Osteoblast (primary cell): ENCODE measurements around the gene MUC21. TPM values are rescaled to one million over a fixed set of nuclear protein-coding genes. Genes with fewer than 3 reads are reported as not detected.

Experiments
- DNase-seq: peaks from one replicate; pipeline ENCODE4 v3.0.0; 2011; ENCODE audit warnings: low spot score, mixed read lengths; ENCODE audit not compliant: insufficient read length; ENCODE audit errors: missing footprints
- H2AFZ ChIP-seq: 2 replicates; pipeline ENCODE4 v1.6.0; 2011; ENCODE audit warnings: mild to moderate bottlenecking, low read length
- H3K27ac ChIP-seq: 2 replicates; pipeline ENCODE4 v1.5.1; 2011; ENCODE audit warnings: mild to moderate bottlenecking, low read depth, low read length, moderate library complexity
- H3K27me3 ChIP-seq: 2 replicates; pipeline ENCODE4 v1.6.0; 2012; ENCODE audit warnings: mild to moderate bottlenecking, control low read depth, inconsistent platforms, low read length, moderate library complexity; ENCODE audit not compliant: insufficient read depth
- H3K36me3 ChIP-seq: 2 replicates; pipeline ENCODE4 v1.5.1; 2011; ENCODE audit warnings: mild to moderate bottlenecking, low read length, control low read depth, moderate library complexity; ENCODE audit not compliant: insufficient read depth
- H3K4me1 ChIP-seq: 2 replicates; pipeline ENCODE4 v1.5.1; 2011; ENCODE audit warnings: mild to moderate bottlenecking, low read length, control low read depth, moderate library complexity; ENCODE audit not compliant: insufficient read depth
- H3K4me2 ChIP-seq: 2 replicates; pipeline ENCODE4 v1.6.0; 2011; ENCODE audit warnings: mild to moderate bottlenecking, low read length; ENCODE audit not compliant: insufficient read depth
- H3K4me3 ChIP-seq: fragments of 200-600 bp; sonication (generic); 3 replicates; pipeline ENCODE4 v1.5.1; 2012; ENCODE audit warnings: mild to moderate bottlenecking, low read length, inconsistent platforms; ENCODE audit not compliant: insufficient read depth
- H3K79me2 ChIP-seq: 2 replicates; pipeline ENCODE4 v1.6.0; 2012; ENCODE audit warnings: mild to moderate bottlenecking, low read length, control low read depth, inconsistent platforms; ENCODE audit not compliant: insufficient read depth
- H3K9me3 ChIP-seq: 2 replicates; pipeline ENCODE4 v1.5.1; 2011; ENCODE audit warnings: low read depth, low read length, control low read depth
- H4K20me1 ChIP-seq: 2 replicates; pipeline ENCODE4 v1.6.0; 2012; ENCODE audit warnings: mild to moderate bottlenecking, low read length, control low read depth; ENCODE audit not compliant: insufficient read depth
- CTCF ChIP-seq: IDR thresholded peaks from 2 replicates; pipeline ENCODE4 v1.5.1; 2011; ENCODE audit warnings: mild to moderate bottlenecking, low read depth, low read length, moderate library complexity; ENCODE audit errors: extremely low read depth
- total RNA-seq: library from RNA; depleted of rRNA; stranded (reverse); fragments of >200 nt; gene quantifications from 2 replicates; pipeline ENCODE4 v1.2.3, GENCODE V29; 2012

The MUC21 gene
- total RNA-seq, 1 donor = not detected

- no peaks in the 10 kb centered on the region for H3K79me2 ChIP-seq
- no peak overlapping the region for H2AFZ ChIP-seq
- H3K4me1 ChIP-seq = peaks cover 14% of the 10 kb centered on the region
- H3K4me2 ChIP-seq = peak overlapping the region; percentile 26
- no peak overlapping the region for H3K4me3 ChIP-seq
- H3K9me3 ChIP-seq = no peaks in the 10 kb centered on the region
- H3K27me3 ChIP-seq = peaks cover 3% of the 10 kb centered on the region
- no peaks in the 10 kb centered on the region for H4K20me1 ChIP-seq
- DNase-seq = no peak
- peak overlapping the region; percentile 1 for H3K27ac ChIP-seq
- no peak for TF ChIP-seq CTCF
- no peaks in the 10 kb centered on the region for H3K36me3 ChIP-seq
These were observed 53.7 kb downstream of the MUC21 start for GRCh38 chr6:31037169-31037568.

- no peaks in the 10 kb centered on the region for H3K9me3 ChIP-seq
- peaks cover 3% of the 10 kb centered on the region for H3K27me3 ChIP-seq
- peak overlapping the region; percentile 26 for H3K4me2 ChIP-seq
- peak overlapping the region; percentile 41 for H3K27ac ChIP-seq
- peak; percentile 93 for DNase-seq
- H2AFZ ChIP-seq = no peak overlapping the region
- no peak for TF ChIP-seq CTCF
- no peaks in the 10 kb centered on the region for H4K20me1 ChIP-seq
- H3K4me1 ChIP-seq = peaks cover 14% of the 10 kb centered on the region
- no peaks in the 10 kb centered on the region for H3K79me2 ChIP-seq
- no peak overlapping the region for H3K4me3 ChIP-seq
- H3K36me3 ChIP-seq = no peaks in the 10 kb centered on the region
These were observed 54.2 kb downstream of the MUC21 start for GRCh38 chr6:31037682-31038081.

GRCh38 chr6:31038559-31038958 is 55.0 kb downstream of the MUC21 start:
- no peak overlapping the region for H3K27ac ChIP-seq
- peaks cover 14% of the 10 kb centered on the region for H3K4me1 ChIP-seq
- H3K9me3 ChIP-seq = no peaks in the 10 kb centered on the region
- no peaks in the 10 kb centered on the region for H4K20me1 ChIP-seq
- H2AFZ ChIP-seq = no peak overlapping the region
- no peaks in the 10 kb centered on the region for H3K36me3 ChIP-seq
- H3K79me2 ChIP-seq = no peaks in the 10 kb centered on the region
- peaks cover 8% of the 10 kb centered on the region for H3K27me3 ChIP-seq
- H3K4me3 ChIP-seq = no peak overlapping the region
- DNase-seq = no peak
- TF ChIP-seq CTCF = no peak
- no peak overlapping the region for H3K4me2 ChIP-seq

Other genes starting within 250 kb of the MUC21 start
- gene FLOT1, start 241.0 kb upstream of the MUC21 start, total RNA-seq = 101 and 114 TPM in 2 replicates
- gene IER3, start 239.2 kb upstream of the MUC21 start, total RNA-seq = 29.5 and 54.6 TPM in 2 replicates
- gene DDR1, start 99.2 kb upstream of the MUC21 start, total RNA-seq = 13.0 and 22.4 TPM in 2 replicates
- gene GTF2H4, start 75.5 kb upstream of the MUC21 start, total RNA-seq = 8.8 and 10.9 TPM in 2 replicates
- 14.5 and 15.6 TPM in 2 replicates for gene VARS2, start 69.5 kb upstream of the MUC21 start, total RNA-seq
- not detected in 2 replicates for gene SFTA2, start 51.5 kb upstream of the MUC21 start, total RNA-seq
- gene MUCL3, start 42.7 kb upstream of the MUC21 start, total RNA-seq = not detected in 2 replicates
- gene MUC22, start 26.8 kb downstream of the MUC21 start, total RNA-seq = not detected in 2 replicates
- gene C6orf15, start 128.9 kb downstream of the MUC21 start, total RNA-seq = not detected in 2 replicates
- 1.2 and 2.2 TPM in 2 replicates for gene PSORS1C1, start 131.1 kb downstream of the MUC21 start, total RNA-seq
- not detected in 2 replicates for gene CDSN, start 136.7 kb downstream of the MUC21 start, total RNA-seq
- gene PSORS1C2, start 155.3 kb downstream of the MUC21 start, total RNA-seq = not detected in 2 replicates
- 13.6 and 14.1 TPM in 2 replicates for gene CCHCR1, start 174.1 kb downstream of the MUC21 start, total RNA-seq
- gene TCF19, start 174.9 kb downstream of the MUC21 start, total RNA-seq = 5.8 and 5.9 TPM in 2 replicates
- 0.29 and 2.5 TPM in 2 replicates for gene POU5F1, start 187.0 kb downstream of the MUC21 start, total RNA-seq